Heart left ventricle (tissue), 16 donors: Measurements from ENCODE around the gene MAPK14. TPM values are rescaled to one million over a fixed set of nuclear protein-coding genes. Genes with fewer than 3 reads are reported as not detected.
A peak's percentile ranks its signal among the peaks of the same experiment; 100 is the strongest.

Experiments
- ATAC-seq, 4 donors: fragments of 200-7000 bp; cut with Tn5 transposase; one replicate each; pipeline ENCODE4 v1.9.1; 2020 to 2022; ENCODE audit warnings: moderate library complexity in 4 of 4, mild to moderate bottlenecking in 3 of 4, moderate number of reproducible peaks in 1 of 4
- DNase-seq, 5 donors: peaks; one replicate each; pipeline ENCODE4 v3.0.0-alpha.2; 2020
- H3K27ac ChIP-seq, 12 donors: fragments of 200-600 bp; sonication (generic) in 4 of 12; one replicate each; pipeline versions ENCODE4 v1.5.0 to v1.8.0; 2016 to 2022; ENCODE audit warnings: mild to moderate bottlenecking in 2 of 12
- H3K27me3 ChIP-seq, 9 donors: fragments of 200-600 bp; sonication (generic) in 2 of 9; one replicate each; pipeline versions ENCODE4 v1.5.1 to v1.8.0; 2016 to 2022; ENCODE audit warnings: mild to moderate bottlenecking in 3 of 9
- H3K36me3 ChIP-seq, 9 donors: fragments of 200-600 bp; sonication (generic) in 2 of 9; one replicate each; pipeline versions ENCODE4 v1.5.0 to v1.8.0; 2018 to 2022; ENCODE audit warnings: mild to moderate bottlenecking in 2 of 9
- H3K4me1 ChIP-seq, 12 donors: fragments of 200-600 bp; sonication (generic) in 4 of 12; one replicate each; pipeline versions ENCODE4 v1.5.0 to v1.8.0; 2016 to 2022; ENCODE audit warnings: mild to moderate bottlenecking in 3 of 12
- H3K4me3 ChIP-seq, 12 donors: fragments of 200-600 bp; sonication (generic) in 4 of 12; one replicate each; pipeline versions ENCODE4 v1.5.0 to v1.8.0; 2017 to 2022; ENCODE audit warnings: mild to moderate bottlenecking in 9 of 12, moderate library complexity in 4 of 12
- H3K9me3 ChIP-seq, 12 donors: fragments of 200-600 bp; sonication (generic) in 4 of 12; one replicate each; pipeline versions ENCODE4 v1.5.0 to v1.8.0; 2016 to 2022; ENCODE audit warnings: mild to moderate bottlenecking in 1 of 12
- CTCF ChIP-seq, 12 donors: fragments of 200-600 bp; sonication (generic) in 4 of 12; IDR thresholded peaks; one replicate each; pipeline versions ENCODE4 v1.5.0 to v1.8.0; 2018 to 2022; ENCODE audit warnings: antibody characterized with exemption in 12 of 12, mild to moderate bottlenecking in 5 of 12
- POLR2A ChIP-seq, 2 donors: fragments of 450-650 bp; IDR thresholded peaks; one replicate each; pipeline ENCODE4 v1.6.1; 2017; ENCODE audit warnings: antibody characterized with exemption in 2 of 2, mild to moderate bottlenecking in 2 of 2, moderate library complexity in 2 of 2
- WGBS, 4 donors: extraction: QIAGEN DNeasy Blood & Tissue Kit in 2 of 4; methylation state at CpG; one replicate each; pipeline versions ENCODE4 v1.1.5 to v1.1.7; 2013 to 2018; 5-methylcytosine and 5-hydroxymethylcytosine counted together
- intact Hi-C, 10 donors: fragments of 100-400 bp; cut with DNase I; formaldehyde crosslinking; loops; one replicate each; pipeline versions ENCODE4 v1.11.1 to v1.14.2; 2022
- polyA plus RNA-seq, 2 donors: library from polyadenylated mRNA; stranded (reverse); fragments of 200-250 nt; gene quantifications; one replicate each; pipeline ENCODE4 v1.2.3, GENCODE V29; 2013
- total RNA-seq, 9 donors: library from RNA; depleted of rRNA in 2 of 9; stranded (reverse); fragments of >200 nt in 2 of 9; fragmentation: NEBNext Ultra II Directional in 3 of 9; extraction: Animal tissue kit (Norgen Biotek cat#: 25700) in 3 of 9; gene quantifications; one replicate each; pipeline versions ENCODE4 v1.1.0 to v1.2.4, GENCODE V29; 2016 to 2023
- donor health status: ischemic (EF 13 %, LVEDD 7.1; RV severe dilation, severe dysfunction).
- donor health status: healthy with polysubstance abuse.
- donor health status: DM: no; HTN: yes; CAD: no.
- donor health status: DM: no; HTN: no; CAD: no.
- donor health status: ischemic (EF 25% LVEDD 6.9; RV normal size, moderate dysfunction).
- donor health status: ischemic (EF 25% LVEDD 5.7; RV mildly dilated, moderate dysfunction).
- donor health status: healthy.
- donor health status: DM: yes; HTN: yes; CAD: no.
- donor health status: ischemic (EF 35%, LVEDD 5.7; RV mildly dilated, moderate dysfunction).
- donor health status: nonischemic (EF 11% LVEDD 7.7; RV severe dilation, severe dysfunction).
- donor health status: DM: yes; HTN: yes; CAD: no.
- donor health status: PGD.
- donor health status: ischemic (EF 29% LVEDD 5.4; RV normal size, mild dysfunction).
- donor health status: nonischemic (EF 23%, LVEDD 6.1; RV moderate dilation, normal function).

The MAPK14 gene
- total and polyA plus RNA-seq, 11 donors, result 7.0 to 46.5 (median 32.3) TPM

- Histone ChIP-seq H3K36me3 (peaks cover 0 to 11% (median 0%) of the 10 kb centered on the region in 9 donors), H3K9me3 (no peaks in the 10 kb centered on the region), H3K4me3 (peak overlapping the region in 1 of 12 donors; percentile 34), H3K4me1 (peaks cover 0 to 67% (median 11%) of the 10 kb centered on the region in 12 donors), H3K27me3 (no peaks in the 10 kb centered on the region), H3K27ac (peak overlapping the region in 1 of 12 donors; percentile 87)
- intact Hi-C loops, result loop anchor here in 9 of 10 donors (5.0 to 10.0 kb wide), 5 partner anchors 76 to 244 kb away; partner anchors contain the start of gene BRPF3 (in 6 of the 9)
- DNase-seq, result peak; percentile 33 to 74 (median 42)
- 43 to 56% (median 50%) methylated on average over 12 to 13 of the region's 13 CpGs for WGBS, 4 donors
- TF ChIP-seq POLR2A (IDR thresholded peaks at IDR 0.05), result no peak
- peak in 3 of 4 donors; percentile 42 to 65 (median 49) for ATAC-seq
Observed at GRCh38 chr6:36120979-36121786, 93.6 kb downstream of the MAPK14 start.

- no peak for DNase-seq
- WGBS, 4 donors, result 83 to 90% (median 88%) methylated on average over 3 to 4 of the region's 4 CpGs
- ATAC-seq, result no peak
- Histone ChIP-seq H3K27ac (peak overlapping the region in 1 of 12 donors; percentile 87), H3K4me1 (peaks cover 0 to 71% (median 11%) of the 10 kb centered on the region in 12 donors), H3K27me3 (no peaks in the 10 kb centered on the region), H3K4me3 (no peak overlapping the region), H3K9me3 (no peaks in the 10 kb centered on the region), H3K36me3 (peaks cover 0 to 4% (median 0%) of the 10 kb centered on the region in 9 donors)
- intact Hi-C loops, result loop anchor here in 9 of 10 donors (5.0 to 10.0 kb wide), 5 partner anchors 75 to 243 kb away; partner anchors contain the start of gene BRPF3 (in 6 of the 9)
- TF ChIP-seq CTCF (IDR thresholded peaks at IDR 0.05) (no peak), POLR2A (IDR thresholded peaks at IDR 0.05) (no peak)
Observed at GRCh38 chr6:36121787-36122494, 94.3 kb downstream of the MAPK14 start.

- TF ChIP-seq CTCF (IDR thresholded peaks at IDR 0.05) (no peak), POLR2A (IDR thresholded peaks at IDR 0.05) (no peak)
- H3K4me3 ChIP-seq, result no peak overlapping the region
- H3K27me3 ChIP-seq, result no peaks in the 10 kb centered on the region
- H3K4me1 ChIP-seq, result peaks cover 0 to 75% (median 11%) of the 10 kb centered on the region in 12 donors
- intact Hi-C loops, result loop anchor here in 9 of 10 donors (5.0 to 10.0 kb wide), 5 partner anchors 75 to 242 kb away; partner anchors contain the start of gene BRPF3 (in 6 of the 9)
- H3K9me3 ChIP-seq, result no peaks in the 10 kb centered on the region
- WGBS, 4 donors, result 81 to 88% (median 84%) methylated on average over 10 to 11 of the region's 11 CpGs
- DNase-seq, result no peak
- no peak for ATAC-seq
- peak overlapping the region in 1 of 12 donors; percentile 63 for H3K27ac ChIP-seq
- no peaks in the 10 kb centered on the region for H3K36me3 ChIP-seq
Observed at GRCh38 chr6:36122495-36123269, 95.1 kb downstream of the MAPK14 start.
